H9 (cell line): ENCODE results near the gene MIER2. TPM values are rescaled to one million over a fixed set of nuclear protein-coding genes. Genes with fewer than 3 reads are reported as not detected.

Source experiments
- DNase-seq: peaks from one replicate; pipeline ENCODE4 v3.0.0-alpha.2; 2017
- H2AFZ ChIP-seq: one replicate; pipeline ENCODE4 v1.6.1; 2013; ENCODE audit warnings: mild to moderate bottlenecking, low read length, control low read depth, moderate library complexity
- H2AK5ac ChIP-seq: 2 replicates; pipeline ENCODE4 v1.6.1; 2013; ENCODE audit warnings: low read length, control low read depth, mixed read lengths; ENCODE audit not compliant: insufficient read length
- H2BK120ac ChIP-seq: one replicate; pipeline ENCODE4 v1.6.1; 2013; ENCODE audit warnings: low read depth, mild to moderate bottlenecking, low read length, control low read depth, inconsistent platforms; ENCODE audit not compliant: poor library complexity, severe bottlenecking
- H2BK12ac ChIP-seq: 2 replicates; pipeline ENCODE4 v1.6.1; 2013; ENCODE audit warnings: low read length, control low read depth, mixed read lengths, low read depth; ENCODE audit not compliant: insufficient read length
- H2BK15ac ChIP-seq: 2 replicates; pipeline ENCODE4 v1.6.1; 2013; ENCODE audit warnings: low read depth, low read length, control low read depth
- H2BK20ac ChIP-seq: one replicate; pipeline ENCODE4 v1.6.1; 2013; ENCODE audit warnings: low read depth, mild to moderate bottlenecking, low read length, control low read depth, inconsistent platforms; ENCODE audit not compliant: poor library complexity, severe bottlenecking
- H2BK5ac ChIP-seq: 2 replicates; pipeline ENCODE4 v1.6.1; 2013; ENCODE audit warnings: low read length, control low read depth, mixed read lengths; ENCODE audit not compliant: insufficient read length
- H3K14ac ChIP-seq: 2 replicates; pipeline ENCODE4 v1.6.1; 2013; ENCODE audit warnings: low read length, control low read depth; ENCODE audit not compliant: insufficient read depth
- H3K18ac ChIP-seq: 2 replicates; pipeline ENCODE4 v1.6.1; 2013; ENCODE audit warnings: low read depth, mild to moderate bottlenecking, mixed read lengths, low read length, control low read depth; ENCODE audit not compliant: insufficient read length
- H3K23ac ChIP-seq: 2 replicates; pipeline ENCODE4 v1.6.1; 2013; ENCODE audit warnings: low read length, control low read depth, mixed read lengths, low read depth; ENCODE audit not compliant: insufficient read length
- H3K23me2 ChIP-seq: 2 replicates; pipeline ENCODE4 v1.6.1; 2013; ENCODE audit warnings: low read depth, mild to moderate bottlenecking, mixed read lengths, low read length, control low read depth; ENCODE audit not compliant: insufficient read length, poor library complexity, severe bottlenecking
- H3K27ac ChIP-seq: 2 replicates; pipeline ENCODE4 v1.5.1; 2013; ENCODE audit warnings: low read length, control low read depth, mixed read lengths, low read depth; ENCODE audit not compliant: insufficient read length
- H3K27me3 ChIP-seq: 2 replicates; pipeline ENCODE4 v1.6.1; 2013; ENCODE audit warnings: low read length, control low read depth, inconsistent platforms; ENCODE audit not compliant: insufficient read depth
- H3K4ac ChIP-seq: 2 replicates; pipeline ENCODE4 v1.6.1; 2013; ENCODE audit warnings: low read depth, mild to moderate bottlenecking, control low read depth, inconsistent platforms, low read length, moderate library complexity
- H3K4me1 ChIP-seq: 2 replicates; pipeline ENCODE4 v1.6.1; 2013; ENCODE audit warnings: low read length, control low read depth, inconsistent platforms; ENCODE audit not compliant: insufficient read depth
- H3K4me2 ChIP-seq: 2 replicates; pipeline ENCODE4 v1.6.1; 2013; ENCODE audit warnings: low read length, control low read depth, mixed read lengths; ENCODE audit not compliant: insufficient read length, insufficient read depth
- H3K56ac ChIP-seq: 2 replicates; pipeline ENCODE4 v1.6.1; 2013; ENCODE audit warnings: low read depth, mild to moderate bottlenecking, mixed read lengths, low read length, control low read depth; ENCODE audit not compliant: insufficient read length
- H3K79me1 ChIP-seq: 2 replicates; pipeline ENCODE4 v1.6.1; 2013; ENCODE audit warnings: low read depth, mild to moderate bottlenecking, moderate library complexity, low read length, control low read depth, inconsistent platforms; ENCODE audit not compliant: insufficient read depth, poor library complexity, severe bottlenecking
- H3K79me2 ChIP-seq: 2 replicates; pipeline ENCODE4 v1.6.1; 2013; ENCODE audit warnings: low read length, control low read depth, inconsistent platforms; ENCODE audit not compliant: insufficient read depth
- H3K9ac ChIP-seq: 2 replicates; pipeline ENCODE4 v1.6.1; 2013; ENCODE audit warnings: low read length, control low read depth, mixed read lengths; ENCODE audit not compliant: insufficient read length; ENCODE audit errors: extremely low read depth
- H3K9me3 ChIP-seq: one replicate; pipeline ENCODE4 v1.6.1; 2013; ENCODE audit warnings: low read depth, low read length, inconsistent platforms; ENCODE audit not compliant: control insufficient read depth
- H3T11ph ChIP-seq: one replicate; pipeline ENCODE4 v1.6.1; 2013; ENCODE audit warnings: mild to moderate bottlenecking, low read length, control low read depth, inconsistent platforms
- H4K20me1 ChIP-seq: one replicate; pipeline ENCODE4 v1.6.1; 2013; ENCODE audit not compliant: control insufficient read depth, insufficient read length, insufficient read depth
- H4K5ac ChIP-seq: 2 replicates; pipeline ENCODE4 v1.6.1; 2013; ENCODE audit warnings: low read depth, mild to moderate bottlenecking, mixed read lengths, low read length, control low read depth; ENCODE audit not compliant: insufficient read length
- H4K8ac ChIP-seq: replicated peaks from 2 replicates; pipeline ENCODE4 v1.6.1; 2013; ENCODE audit warnings: low read length, control low read depth, mixed read lengths, low read depth; ENCODE audit not compliant: insufficient read length
- H4K91ac ChIP-seq: 2 replicates; pipeline ENCODE4 v1.6.1; 2013; ENCODE audit warnings: low read depth, mild to moderate bottlenecking, moderate library complexity, mixed read lengths, low read length, control low read depth; ENCODE audit not compliant: insufficient read length
- H3K27ac Mint-ChIP-seq, 3 experiments: 2 replicates in 2 of 3; 3 replicates in 1 of 3; pipeline ENCODE4 v1.8.0; 2020 to 2021; ENCODE audit warnings: mixed read lengths in 3 of 3, mild to moderate bottlenecking in 1 of 3, moderate library complexity in 1 of 3
- H3K27me3 Mint-ChIP-seq: 2 replicates; pipeline ENCODE4 v1.8.0; 2021; ENCODE audit warnings: low read depth, mild to moderate bottlenecking, moderate library complexity, mixed read lengths
- H3K36me3 Mint-ChIP-seq, 3 experiments: 2 replicates in 2 of 3; 3 replicates in 1 of 3; pipeline ENCODE4 v1.8.0; 2020 to 2021; ENCODE audit warnings: low read depth in 3 of 3, mixed read lengths in 3 of 3; ENCODE audit not compliant: insufficient read depth in 1 of 3
- H3K4me1 Mint-ChIP-seq, 2 experiments: 2 replicates each; pipeline ENCODE4 v1.8.0; 2020; ENCODE audit warnings: mixed read lengths in 2 of 2
- H3K4me3 Mint-ChIP-seq, 2 experiments: 2 replicates in 1 of 2; 3 replicates in 1 of 2; pipeline ENCODE4 v1.8.0; 2020 to 2021; ENCODE audit warnings: mild to moderate bottlenecking in 2 of 2, mixed read lengths in 2 of 2, moderate library complexity in 1 of 2
- H3K9me3 Mint-ChIP-seq, 2 experiments: 2 replicates in 1 of 2; 3 replicates in 1 of 2; pipeline ENCODE4 v1.8.0; 2020; ENCODE audit warnings: mild to moderate bottlenecking in 2 of 2, mixed read lengths in 2 of 2, moderate library complexity in 1 of 2
- WGBS: extraction: QIAGEN DNeasy Blood & Tissue Kit; methylation state at CpG from one replicate; pipeline ENCODE4 v1.1.7; 2013; ENCODE audit warnings: missing lambda C conversion rate, low lambda C conversion rate, mixed read lengths; ENCODE audit not compliant: insufficient read length; ENCODE audit errors: extremely low coverage; 5-methylcytosine and 5-hydroxymethylcytosine counted together
- total RNA-seq: library from RNA; stranded (reverse); gene quantifications from 2 replicates; pipeline ENCODE4 v1.2.1, GENCODE V29; 2021
- TF ChIP-seq, protein P1 (sequence below): fragments of 200-600 bp; sonication (generic); conservative IDR thresholded peaks from 3 replicates; pipeline ENCODE4 v1.8.0; 2021; ENCODE audit warnings: antibody characterized with exemption, mild to moderate bottlenecking

The MIER2 gene
- total RNA-seq, 1 experiment from 2014 or later: 60.5 TPM

DNA sequence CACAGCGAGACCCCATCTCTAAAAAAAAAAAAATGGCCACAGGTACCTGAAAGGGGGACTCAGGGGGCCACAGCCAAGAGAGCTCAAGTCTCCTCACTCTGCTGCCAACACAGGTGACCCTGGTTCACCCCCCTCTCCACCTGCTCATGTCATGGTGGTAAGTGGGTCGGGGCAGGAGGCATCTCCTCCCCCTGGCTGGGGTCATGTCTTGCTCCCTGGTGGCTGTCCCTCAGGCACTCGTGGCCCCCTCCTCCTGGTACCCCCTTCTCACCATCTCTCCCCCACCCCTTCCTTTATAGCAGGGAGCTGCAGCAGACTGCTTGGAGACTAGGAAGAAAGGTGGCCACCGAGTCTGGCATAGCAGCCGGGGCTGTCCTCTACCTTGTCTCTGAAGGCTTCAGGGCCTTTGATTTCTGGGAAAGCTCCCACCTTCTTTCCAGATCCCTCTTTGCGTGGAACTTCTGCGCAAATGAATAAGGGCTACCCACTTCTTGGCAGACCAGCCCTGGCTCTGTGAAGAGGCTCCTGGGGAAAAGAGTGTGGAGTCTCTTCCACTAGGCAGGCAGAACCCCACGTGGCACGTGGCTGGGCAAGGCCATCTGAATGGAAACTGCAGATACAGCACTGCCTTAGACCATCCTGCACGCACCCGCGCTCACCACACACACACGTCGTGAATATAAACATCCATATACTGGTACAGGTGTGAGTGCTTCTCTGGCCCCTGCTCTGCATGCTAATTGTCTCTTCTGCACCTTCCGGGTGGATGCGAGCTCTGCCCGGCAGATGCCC, 20.1 kb upstream of the MIER2 start:
- H3K79me1 ChIP-seq: no peaks in the 10 kb centered on the region

More for the DNA sequence above, 20.1 kb upstream of the MIER2 start:
- DNase-seq: peak; percentile 10
- Histone ChIP-seq H3K23me2 (no peaks in the 10 kb centered on the region), H3K27ac (no peak overlapping the region), H2AFZ (no peak overlapping the region), H2BK20ac (no peak overlapping the region), H3K4me1 (no peaks in the 10 kb centered on the region), H3K23ac (no peak overlapping the region), H3K56ac (no peak overlapping the region), H3K18ac (no peak overlapping the region), H4K5ac (no peak overlapping the region), H2BK12ac (no peak overlapping the region), H3K9ac (no peak overlapping the region), H2BK5ac (no peak overlapping the region), H2BK15ac (no peak overlapping the region), H3K79me2 (no peaks in the 10 kb centered on the region), H4K8ac (no peak overlapping the region), H3T11ph (no peak overlapping the region), H3K4me2 (no peak overlapping the region), H3K9me3 (no peaks in the 10 kb centered on the region), H2BK120ac (no peak overlapping the region), H3K4ac (no peak overlapping the region), H4K20me1 (no peaks in the 10 kb centered on the region), H3K27me3 (no peaks in the 10 kb centered on the region; the same call in 1 of the 2 replicates), H4K91ac (no peak overlapping the region), H3K14ac (no peak overlapping the region), H2AK5ac (no peak overlapping the region)
- no CpG with 5 or more reads among the region's 17 CpGs for WGBS
- H3K4me1 Mint-ChIP-seq: peaks cover 0 to 7% of the 10 kb centered on the region in 2 experiments; a peak in 1 of 4 replicates
- H3K27ac Mint-ChIP-seq: no peak overlapping the region
- H3K36me3 Mint-ChIP-seq: peaks cover 0 to 4% (median 3%) of the 10 kb centered on the region in 3 experiments; a peak in 3 of 7 replicates
- peaks cover 6 to 8% of the 10 kb centered on the region in 2 experiments; a peak in 2 of 5 replicates for H3K9me3 Mint-ChIP-seq
- H3K27me3 Mint-ChIP-seq: peaks cover 17% of the 10 kb centered on the region
- TF ChIP-seq, protein P1, sequence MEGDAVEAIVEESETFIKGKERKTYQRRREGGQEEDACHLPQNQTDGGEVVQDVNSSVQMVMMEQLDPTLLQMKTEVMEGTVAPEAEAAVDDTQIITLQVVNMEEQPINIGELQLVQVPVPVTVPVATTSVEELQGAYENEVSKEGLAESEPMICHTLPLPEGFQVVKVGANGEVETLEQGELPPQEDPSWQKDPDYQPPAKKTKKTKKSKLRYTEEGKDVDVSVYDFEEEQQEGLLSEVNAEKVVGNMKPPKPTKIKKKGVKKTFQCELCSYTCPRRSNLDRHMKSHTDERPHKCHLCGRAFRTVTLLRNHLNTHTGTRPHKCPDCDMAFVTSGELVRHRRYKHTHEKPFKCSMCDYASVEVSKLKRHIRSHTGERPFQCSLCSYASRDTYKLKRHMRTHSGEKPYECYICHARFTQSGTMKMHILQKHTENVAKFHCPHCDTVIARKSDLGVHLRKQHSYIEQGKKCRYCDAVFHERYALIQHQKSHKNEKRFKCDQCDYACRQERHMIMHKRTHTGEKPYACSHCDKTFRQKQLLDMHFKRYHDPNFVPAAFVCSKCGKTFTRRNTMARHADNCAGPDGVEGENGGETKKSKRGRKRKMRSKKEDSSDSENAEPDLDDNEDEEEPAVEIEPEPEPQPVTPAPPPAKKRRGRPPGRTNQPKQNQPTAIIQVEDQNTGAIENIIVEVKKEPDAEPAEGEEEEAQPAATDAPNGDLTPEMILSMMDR: no peak
- no peak overlapping the region; a peak in 1 of 5 replicates for H3K4me3 Mint-ChIP-seq
